HFF-Myc (cell line): ENCODE data around the gene ARHGAP40.

Source experiments
- DNase-seq: peaks from one replicate; pipeline ENCODE4 v3.0.0-alpha.2; 2011; ENCODE audit warnings: low read depth; ENCODE audit errors: extremely low read depth
- H3K4me3 ChIP-seq: replicated peaks from 2 replicates; pipeline ENCODE4 v1.5.1; 2011; ENCODE audit warnings: low read depth, mild to moderate bottlenecking, control low read depth, low read length
- CTCF ChIP-seq: IDR thresholded peaks from 2 replicates; pipeline ENCODE4 v1.5.1; 2012; ENCODE audit warnings: mild to moderate bottlenecking, low read depth, low read length, control low read depth; ENCODE audit errors: missing control alignments

The ARHGAP40 gene

GRCh38 chr20:38640521-38640920 is 38.9 kb downstream of the ARHGAP40 start:
- no peak for TF ChIP-seq CTCF
- DNase-seq, result no peak
- no peak overlapping the region for H3K4me3 ChIP-seq

DNA sequence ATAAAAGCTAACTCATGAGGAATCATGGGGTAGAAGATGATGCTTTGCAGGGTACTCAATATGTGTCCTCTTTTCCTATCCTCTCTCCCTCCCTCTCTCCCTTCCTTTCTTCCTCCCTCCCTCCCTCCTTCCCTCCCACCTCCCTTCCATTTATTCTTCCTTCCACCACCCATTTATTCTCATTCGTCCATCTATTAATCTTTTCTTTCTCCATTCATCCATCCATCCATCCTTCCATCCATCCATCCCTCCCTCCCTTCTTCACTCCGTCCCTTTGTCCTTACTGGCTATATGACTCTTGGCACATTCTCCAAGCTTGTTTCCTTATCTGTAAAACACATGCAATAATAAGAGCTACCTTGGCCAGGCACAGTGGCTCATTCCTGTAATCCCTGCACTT is 40.9 kb downstream of the ARHGAP40 start:
- DNase-seq, result no peak
- TF ChIP-seq CTCF, result no peak
- no peak overlapping the region for H3K4me3 ChIP-seq

DNA sequence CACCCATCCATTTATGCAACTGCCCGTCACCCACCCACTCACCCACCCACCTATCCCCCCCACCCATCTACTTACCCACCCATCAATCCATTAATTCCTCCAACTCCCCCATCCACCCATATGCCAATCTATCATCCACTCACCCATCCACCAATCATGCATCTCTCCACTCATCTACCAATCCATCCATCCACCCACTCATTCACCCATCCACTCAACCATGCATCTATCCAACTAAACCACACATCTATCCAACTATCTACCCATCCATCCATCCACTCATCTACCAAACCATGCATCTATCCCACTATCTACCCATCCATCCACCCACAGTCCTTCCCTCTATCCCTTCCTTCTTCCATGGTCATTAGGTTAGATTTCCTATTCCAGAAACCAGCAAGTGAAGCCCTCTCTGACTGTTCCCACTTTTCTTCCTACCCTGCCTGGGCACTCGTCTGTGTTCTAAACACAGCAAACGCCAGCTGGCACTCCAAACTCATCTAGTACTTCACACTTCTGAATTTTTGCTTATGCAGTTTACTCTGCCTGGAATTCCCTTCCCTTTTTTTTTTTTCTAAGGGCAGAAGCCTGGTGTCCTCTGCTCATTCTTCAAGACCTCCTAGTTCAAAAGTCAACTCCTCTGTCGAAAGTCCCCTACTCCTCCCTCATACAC is 43.1 kb downstream of the ARHGAP40 start:
- H3K4me3 ChIP-seq, result no peak overlapping the region
- no peak for DNase-seq
- TF ChIP-seq CTCF, result no peak

DNA sequence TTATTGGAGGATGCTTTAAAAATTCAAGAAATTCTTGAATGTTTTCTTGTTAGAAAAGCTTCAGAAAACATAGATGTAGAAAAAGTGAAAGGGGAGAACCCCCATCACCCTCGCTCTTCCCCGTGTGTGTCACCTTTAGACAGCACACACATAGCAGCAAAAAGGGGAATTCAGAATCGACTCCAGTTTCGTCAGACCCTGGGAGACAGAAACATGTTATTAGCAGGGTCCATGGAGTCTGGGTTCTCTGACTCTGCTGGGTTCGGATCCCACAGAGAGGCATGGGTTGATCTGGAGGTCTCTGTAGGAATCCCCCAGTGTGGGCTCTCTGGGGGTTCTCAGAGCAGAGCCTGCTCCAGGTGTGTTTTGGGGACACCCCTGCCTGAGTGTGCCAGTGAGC is 43.7 kb downstream of the ARHGAP40 start:
- no peak overlapping the region for H3K4me3 ChIP-seq
- no peak for DNase-seq
- no peak for TF ChIP-seq CTCF

DNA sequence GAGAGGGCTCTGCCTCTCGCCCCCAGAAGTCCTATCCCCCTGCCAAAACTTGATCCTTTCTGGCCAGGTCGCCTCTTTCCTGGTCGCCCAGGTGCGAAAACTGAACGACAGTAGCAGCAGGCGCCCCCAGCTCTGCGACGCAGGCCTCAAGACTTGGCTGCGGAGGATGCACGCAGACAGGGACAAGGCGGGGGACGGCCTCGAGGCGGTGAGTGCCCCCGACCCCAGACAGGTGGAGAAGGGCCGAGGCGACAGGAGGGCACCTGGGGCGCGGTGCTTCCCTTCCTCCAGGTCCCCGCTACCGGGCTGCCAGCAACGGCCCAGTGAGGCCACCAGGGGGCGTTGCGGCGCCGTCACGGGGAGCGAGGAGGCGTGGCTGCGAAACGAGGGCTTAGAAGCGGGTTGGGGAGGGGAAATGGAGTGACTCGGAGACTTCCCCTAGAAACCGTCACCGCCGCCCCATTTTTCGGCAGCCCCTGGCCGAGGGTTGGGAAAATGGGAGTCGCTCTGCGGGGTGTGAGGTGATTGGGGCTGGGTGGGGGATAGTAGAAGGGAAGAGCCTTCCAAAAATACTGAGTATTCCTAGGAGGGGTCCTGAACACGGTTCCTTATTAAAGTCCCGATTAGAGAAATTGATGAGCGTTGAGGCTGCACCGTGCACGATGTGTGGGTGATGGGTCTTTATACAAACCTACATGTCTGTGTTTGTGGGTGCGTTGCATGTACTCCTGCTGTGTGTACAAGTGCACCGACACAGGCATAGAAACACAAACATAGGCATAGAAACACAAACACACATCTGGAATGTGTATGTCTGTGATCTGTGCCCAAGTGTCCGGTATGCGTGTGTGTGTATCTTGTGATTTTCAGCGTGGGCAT is 44.6 kb downstream of the ARHGAP40 start:
- peak; percentile 19 for DNase-seq
- peak; percentile 93 for TF ChIP-seq CTCF
- peak overlapping the region; percentile 24; the same call in 1 of the 2 replicates for H3K4me3 ChIP-seq

GRCh38 chr20:38649275-38649891 is 47.8 kb downstream of the ARHGAP40 start:
- peak; percentile 44 for TF ChIP-seq CTCF
- no peak for DNase-seq
- no peak overlapping the region for H3K4me3 ChIP-seq
